ENCODE results near the gene SLC7A6OS.

SLC7A6OS gene

DNA sequence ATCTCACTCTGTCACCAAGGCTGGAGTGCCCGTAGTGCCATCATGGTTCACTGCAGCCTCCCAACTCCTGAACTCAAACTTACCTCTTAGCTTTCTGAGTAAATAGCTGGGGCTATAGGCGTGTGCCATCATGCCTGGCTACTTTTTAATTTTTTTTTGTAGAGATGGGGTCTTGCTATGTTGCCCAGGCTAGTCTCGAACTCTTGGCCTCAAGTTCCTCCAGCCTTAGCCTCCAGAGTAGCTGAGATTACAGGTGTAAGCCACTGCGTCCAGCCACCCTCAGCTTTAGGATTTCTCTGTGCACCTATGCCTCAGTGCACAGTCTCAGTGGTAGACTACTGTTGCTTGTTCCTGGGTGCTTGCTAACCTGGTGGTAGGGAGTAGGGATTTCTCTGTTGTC lies 41.0 kb downstream of the SLC7A6OS start:
- DNase-seq (ENCODE audit: extremely low read depth, low read depth) = no peak
- TF ChIP-seq, protein P1, sequence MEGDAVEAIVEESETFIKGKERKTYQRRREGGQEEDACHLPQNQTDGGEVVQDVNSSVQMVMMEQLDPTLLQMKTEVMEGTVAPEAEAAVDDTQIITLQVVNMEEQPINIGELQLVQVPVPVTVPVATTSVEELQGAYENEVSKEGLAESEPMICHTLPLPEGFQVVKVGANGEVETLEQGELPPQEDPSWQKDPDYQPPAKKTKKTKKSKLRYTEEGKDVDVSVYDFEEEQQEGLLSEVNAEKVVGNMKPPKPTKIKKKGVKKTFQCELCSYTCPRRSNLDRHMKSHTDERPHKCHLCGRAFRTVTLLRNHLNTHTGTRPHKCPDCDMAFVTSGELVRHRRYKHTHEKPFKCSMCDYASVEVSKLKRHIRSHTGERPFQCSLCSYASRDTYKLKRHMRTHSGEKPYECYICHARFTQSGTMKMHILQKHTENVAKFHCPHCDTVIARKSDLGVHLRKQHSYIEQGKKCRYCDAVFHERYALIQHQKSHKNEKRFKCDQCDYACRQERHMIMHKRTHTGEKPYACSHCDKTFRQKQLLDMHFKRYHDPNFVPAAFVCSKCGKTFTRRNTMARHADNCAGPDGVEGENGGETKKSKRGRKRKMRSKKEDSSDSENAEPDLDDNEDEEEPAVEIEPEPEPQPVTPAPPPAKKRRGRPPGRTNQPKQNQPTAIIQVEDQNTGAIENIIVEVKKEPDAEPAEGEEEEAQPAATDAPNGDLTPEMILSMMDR (IDR thresholded peaks at IDR 0.05; ENCODE audit: low read depth, low read length) = no peak

GRCh38 chr16:68267612-68268405 lies 42.9 kb downstream of the SLC7A6OS start:
- DNase-seq (ENCODE audit: extremely low read depth, low read depth) = no peak
- TF ChIP-seq, protein P1 (IDR thresholded peaks at IDR 0.05; ENCODE audit: low read depth, low read length) = no peak

- DNase-seq (ENCODE audit: extremely low read depth, low read depth) = no peak
- TF ChIP-seq, protein P1 (IDR thresholded peaks at IDR 0.05; ENCODE audit: low read depth, low read length) = no peak
These were observed 45.4 kb downstream of the SLC7A6OS start for GRCh38 chr16:68265078-68265920.

- TF ChIP-seq, protein P1 (IDR thresholded peaks at IDR 0.05; ENCODE audit: low read depth, low read length) = peak; percentile 73
- DNase-seq (ENCODE audit: extremely low read depth, low read depth) = no peak
These were observed 46.3 kb downstream of the SLC7A6OS start, which contains the start of gene SLC7A6 for GRCh38 chr16:68264128-68265077. Gene SLC7A6 (plus strand): TSS chr16:68264526. CDS start chr16:68274727, 10,201 bp downstream.

DNA sequence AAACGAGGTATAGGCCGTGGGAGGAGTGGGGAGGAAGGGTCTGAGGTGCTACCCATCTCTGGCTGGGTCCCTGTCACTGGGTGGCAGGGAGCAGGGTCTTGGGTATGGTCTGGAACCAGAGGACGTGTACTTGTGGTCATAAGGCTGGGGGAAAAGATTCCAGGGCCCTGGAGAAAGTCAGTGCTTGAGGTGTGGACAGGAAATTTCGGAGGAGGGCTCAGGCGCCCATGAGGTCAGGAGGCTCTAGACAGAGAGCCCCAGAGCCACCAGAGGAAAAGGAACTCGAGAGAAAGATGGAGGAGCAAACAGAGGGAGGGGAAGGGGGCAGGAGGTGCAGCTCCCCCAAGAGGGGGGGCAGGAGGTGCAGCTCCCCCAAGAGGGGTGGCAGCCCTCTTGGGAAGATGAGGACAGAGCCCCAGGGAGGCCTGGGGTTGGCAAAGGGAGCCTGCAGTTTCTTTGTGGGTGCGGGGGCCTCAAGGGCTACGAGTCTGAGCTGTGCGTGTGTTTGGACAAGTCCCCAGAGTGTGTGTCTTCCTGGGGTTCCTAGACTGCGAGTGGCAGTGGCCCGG lies 47.1 kb downstream of the SLC7A6OS start:
- TF ChIP-seq, protein P1 (IDR thresholded peaks at IDR 0.05; ENCODE audit: low read depth, low read length) = no peak
- DNase-seq (ENCODE audit: extremely low read depth, low read depth) = no peak

- no peak for DNase-seq (ENCODE audit: extremely low read depth, low read depth)
These were observed 51.5 kb downstream of the SLC7A6OS start for GRCh38 chr16:68259007-68259825.

More at GRCh38 chr16:68259007-68259825, 51.5 kb downstream of the SLC7A6OS start:
- TF ChIP-seq, protein P1 (IDR thresholded peaks at IDR 0.05; ENCODE audit: low read depth, low read length) = no peak

All from AG09319 (cell line).